ENCODE data around the gene ENPP3. TPM values are rescaled to one million over a fixed set of nuclear protein-coding genes. Genes with fewer than 3 reads are reported as not detected.
A peak's percentile ranks its signal among the peaks of the same experiment; 100 is the strongest.

Gene ENPP3
- total RNA-seq, result 16.3 and 18.7 TPM in 2 replicates

DNA sequence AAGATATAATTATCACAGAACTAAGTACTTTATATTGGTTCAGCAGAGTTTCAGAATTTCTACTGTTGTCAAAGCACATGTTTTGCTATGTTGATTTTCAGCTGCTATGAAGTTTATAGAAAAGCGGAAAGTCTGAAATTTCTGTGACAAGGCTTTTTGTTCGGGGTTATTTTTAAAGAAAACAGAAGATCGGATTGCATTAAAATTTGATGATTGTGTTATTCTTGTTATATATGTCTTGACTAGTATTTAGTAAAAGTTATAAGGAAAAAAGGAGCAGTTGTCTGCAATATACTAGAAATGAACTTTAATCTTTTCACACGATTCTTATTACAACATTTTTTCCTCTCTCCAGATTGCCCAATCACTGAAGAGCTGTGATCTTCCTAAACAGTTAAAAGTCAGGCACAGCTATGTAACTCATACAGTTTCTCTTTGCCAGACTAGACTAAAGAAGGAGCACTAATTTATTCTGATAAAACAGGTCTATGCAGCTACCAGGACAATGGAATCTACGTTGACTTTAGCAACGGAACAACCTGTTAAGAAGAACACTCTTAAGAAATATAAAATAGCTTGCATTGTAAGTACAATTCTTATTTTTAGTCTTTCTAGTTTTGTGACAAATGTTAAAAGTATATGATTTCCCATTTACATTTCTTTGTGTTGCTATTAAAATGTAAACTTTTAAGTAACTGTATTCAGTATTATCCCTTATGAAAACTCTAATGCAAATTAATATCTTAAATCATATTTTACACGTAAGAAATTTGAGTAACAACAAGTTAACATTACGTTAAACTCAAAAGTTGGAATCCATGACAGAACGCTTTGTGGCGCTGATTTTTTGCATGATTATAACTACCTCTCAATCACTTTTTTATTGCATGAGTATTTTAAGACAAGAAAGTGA lies at the start of gene ENPP3:
TSS of gene ENPP3 (plus strand) at position 423 of the 913 bp plus-strand sequence. CDS start at position 506, 83 bp downstream.
- Mint-ChIP-seq H3K4me3 (ENCODE audit: low read depth) (peak within 1 kb of the TSS; percentile 84), H3K36me3 (ENCODE audit: low read depth) (peaks cover 25% of the 10 kb centered on the region), H3K27me3 (ENCODE audit: low read depth) (no peaks in the 10 kb centered on the region), H3K4me1 (ENCODE audit: low read depth) (peaks cover 20% of the 10 kb centered on the region), H3K27ac (peak within 1 kb of the TSS; percentile 54), H3K9me3 (peaks cover 4% of the 10 kb centered on the region)
- DNase-seq (ENCODE audit: low spot score), result no peak
- intact Hi-C loops (cut with micrococcal nuclease), result no loop called here

DNA sequence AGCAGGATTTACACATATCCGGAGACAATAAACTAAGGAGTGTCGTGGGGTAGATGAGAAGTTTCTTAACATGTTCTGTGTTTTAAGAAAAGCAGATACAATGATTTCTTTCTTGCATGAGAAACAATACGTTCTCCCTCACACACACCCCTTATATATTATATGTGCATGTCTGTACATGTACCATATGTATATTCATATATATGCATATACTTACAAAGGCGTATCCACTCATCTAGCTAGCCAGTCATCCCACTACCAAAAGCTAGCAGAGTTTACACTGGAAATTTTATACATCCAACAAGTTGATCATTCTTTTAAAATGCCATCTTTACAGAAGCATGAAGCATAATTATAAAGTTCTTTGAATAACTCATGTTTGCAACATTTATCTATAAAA lies 49.2 kb upstream of the ENPP3 start:
- H3K9me3 Mint-ChIP-seq, result no peaks in the 10 kb centered on the region
- no peak for DNase-seq (ENCODE audit: low spot score)
- H3K4me3 Mint-ChIP-seq (ENCODE audit: low read depth), result no peak overlapping the region
- no peak overlapping the region for H3K27ac Mint-ChIP-seq
- H3K4me1 Mint-ChIP-seq (ENCODE audit: low read depth), result peaks cover 3% of the 10 kb centered on the region
- H3K27me3 Mint-ChIP-seq (ENCODE audit: low read depth), result no peaks in the 10 kb centered on the region
- peaks cover 57% of the 10 kb centered on the region for H3K36me3 Mint-ChIP-seq (ENCODE audit: low read depth)
- intact Hi-C loops (cut with micrococcal nuclease), result no loop called here

DNA sequence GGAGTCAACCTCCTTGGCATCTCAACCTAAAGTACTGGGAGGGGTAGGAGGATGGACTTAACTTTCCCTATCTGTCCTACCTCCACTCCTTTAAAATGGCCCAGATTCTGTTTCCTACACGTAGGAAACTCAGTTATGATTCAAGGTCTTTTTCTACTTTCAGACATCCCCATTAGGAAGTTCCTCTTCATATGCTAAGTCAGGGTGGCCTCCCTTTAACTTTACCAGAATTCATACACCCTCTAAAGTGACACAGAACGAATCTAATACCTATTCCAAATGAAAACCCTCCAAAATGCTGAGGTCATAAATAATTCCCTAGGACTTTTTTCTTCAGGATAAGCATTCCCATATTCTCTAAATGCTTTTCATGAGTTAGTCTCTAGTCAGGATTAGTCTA lies 48.5 kb upstream of the ENPP3 start:
- no peaks in the 10 kb centered on the region for H3K9me3 Mint-ChIP-seq
- H3K27me3 Mint-ChIP-seq (ENCODE audit: low read depth), result no peaks in the 10 kb centered on the region
- H3K4me3 Mint-ChIP-seq (ENCODE audit: low read depth), result no peak overlapping the region
- peaks cover 56% of the 10 kb centered on the region for H3K36me3 Mint-ChIP-seq (ENCODE audit: low read depth)
- DNase-seq (ENCODE audit: low spot score), result no peak
- intact Hi-C loops (cut with micrococcal nuclease), result no loop called here
- peaks cover 3% of the 10 kb centered on the region for H3K4me1 Mint-ChIP-seq (ENCODE audit: low read depth)
- peak overlapping the region; percentile 31 for H3K27ac Mint-ChIP-seq

DNA sequence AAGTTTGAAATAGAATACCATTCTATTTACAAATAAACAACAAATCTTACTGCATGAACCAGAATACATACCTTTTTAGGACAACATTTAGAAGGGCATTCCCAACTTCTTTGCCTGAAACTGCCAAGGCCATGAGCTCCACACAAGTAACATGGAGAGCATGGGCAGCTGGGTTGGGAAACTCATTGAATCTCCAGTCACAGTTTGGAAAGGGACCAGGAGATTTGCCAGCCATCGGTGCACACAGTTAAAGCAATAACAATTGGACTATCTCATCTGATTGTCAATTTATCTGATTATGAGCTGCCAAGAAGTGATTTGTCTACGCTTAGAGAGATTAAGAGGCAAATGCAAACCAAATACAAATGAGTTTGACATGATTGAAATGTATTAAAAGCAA lies 44.2 kb upstream of the ENPP3 start:
- Mint-ChIP-seq H3K27me3 (ENCODE audit: low read depth) (no peaks in the 10 kb centered on the region), H3K27ac (no peak overlapping the region), H3K4me3 (ENCODE audit: low read depth) (no peak overlapping the region), H3K4me1 (ENCODE audit: low read depth) (peaks cover 3% of the 10 kb centered on the region), H3K36me3 (ENCODE audit: low read depth) (peaks cover 70% of the 10 kb centered on the region), H3K9me3 (no peaks in the 10 kb centered on the region)
- DNase-seq (ENCODE audit: low spot score), result no peak
- intact Hi-C loops (cut with micrococcal nuclease), result no loop called here

DNA sequence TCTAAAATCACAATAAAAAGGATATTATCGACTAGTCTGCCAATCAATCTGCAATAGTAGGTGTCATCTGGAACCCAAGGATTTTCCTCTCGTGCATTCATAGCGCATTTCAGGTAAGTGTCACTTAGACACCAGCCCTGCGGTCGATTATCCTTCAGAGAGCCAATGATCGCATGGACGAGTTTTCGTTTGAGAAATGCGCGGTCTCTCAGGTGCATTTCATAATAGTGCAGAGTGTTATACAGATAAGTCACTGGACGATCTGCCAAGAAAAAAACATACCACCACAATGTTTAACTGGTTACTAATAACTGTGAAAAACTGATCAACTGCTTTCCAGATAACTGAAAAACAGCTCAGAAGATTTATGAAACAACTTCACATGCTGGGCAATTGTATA lies 43.0 kb upstream of the ENPP3 start:
- Mint-ChIP-seq H3K27ac (no peak overlapping the region), H3K27me3 (ENCODE audit: low read depth) (no peaks in the 10 kb centered on the region), H3K36me3 (ENCODE audit: low read depth) (peaks cover 71% of the 10 kb centered on the region), H3K9me3 (no peaks in the 10 kb centered on the region), H3K4me3 (ENCODE audit: low read depth) (no peak overlapping the region), H3K4me1 (ENCODE audit: low read depth) (peaks cover 3% of the 10 kb centered on the region)
- DNase-seq (ENCODE audit: low spot score), result no peak
- intact Hi-C loops (cut with micrococcal nuclease), result no loop called here

DNA sequence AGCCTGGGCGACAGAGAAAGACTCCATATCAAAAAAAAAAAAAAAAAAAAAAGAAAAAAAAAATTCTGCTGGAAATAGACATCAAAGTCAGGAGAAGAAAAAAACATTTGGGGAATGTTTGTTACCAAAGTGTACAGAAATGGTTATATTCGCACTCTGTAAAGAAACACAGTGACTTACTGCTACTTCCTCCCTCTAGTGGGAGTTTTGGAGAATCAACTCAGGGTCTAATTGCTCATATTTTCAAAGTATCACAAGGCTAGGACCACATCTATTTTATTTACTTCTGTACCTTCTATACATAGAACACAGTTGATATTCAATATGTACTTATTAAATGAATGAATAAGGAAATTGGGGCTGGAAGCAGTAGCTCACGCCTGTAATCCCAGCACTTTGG lies 39.7 kb upstream of the ENPP3 start:
- Mint-ChIP-seq H3K4me3 (ENCODE audit: low read depth) (no peak overlapping the region), H3K27me3 (ENCODE audit: low read depth) (no peaks in the 10 kb centered on the region), H3K27ac (no peak overlapping the region), H3K9me3 (no peaks in the 10 kb centered on the region), H3K36me3 (ENCODE audit: low read depth) (peaks cover 73% of the 10 kb centered on the region), H3K4me1 (ENCODE audit: low read depth) (no peaks in the 10 kb centered on the region)
- intact Hi-C loops (cut with micrococcal nuclease), result no loop called here
- no peak for DNase-seq (ENCODE audit: low spot score)

DNA sequence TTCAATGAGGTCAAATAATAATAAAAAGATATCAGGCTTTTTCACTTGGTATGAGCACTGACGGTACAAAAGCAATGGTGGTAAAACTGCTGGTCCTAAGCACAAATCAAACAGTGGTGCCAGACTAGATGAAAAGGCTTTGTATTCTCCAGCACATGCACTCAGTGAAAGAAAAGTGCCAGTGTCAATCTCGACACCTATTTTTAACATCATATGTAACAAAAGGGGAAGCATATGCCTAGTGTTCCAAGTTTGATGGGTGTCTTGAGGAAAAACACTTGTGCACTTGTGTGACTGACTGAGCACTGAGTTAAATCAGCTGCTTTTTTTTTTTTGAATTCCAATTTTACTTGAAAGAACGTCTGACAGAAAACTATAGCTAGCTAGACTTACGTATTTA lies 36.4 kb upstream of the ENPP3 start:
- intact Hi-C loops (cut with micrococcal nuclease), result no loop called here
- Mint-ChIP-seq H3K9me3 (no peaks in the 10 kb centered on the region), H3K4me3 (ENCODE audit: low read depth) (no peak overlapping the region), H3K27me3 (ENCODE audit: low read depth) (no peaks in the 10 kb centered on the region), H3K4me1 (ENCODE audit: low read depth) (no peaks in the 10 kb centered on the region), H3K36me3 (ENCODE audit: low read depth) (peaks cover 69% of the 10 kb centered on the region), H3K27ac (no peak overlapping the region)
- DNase-seq (ENCODE audit: low spot score), result no peak

DNA sequence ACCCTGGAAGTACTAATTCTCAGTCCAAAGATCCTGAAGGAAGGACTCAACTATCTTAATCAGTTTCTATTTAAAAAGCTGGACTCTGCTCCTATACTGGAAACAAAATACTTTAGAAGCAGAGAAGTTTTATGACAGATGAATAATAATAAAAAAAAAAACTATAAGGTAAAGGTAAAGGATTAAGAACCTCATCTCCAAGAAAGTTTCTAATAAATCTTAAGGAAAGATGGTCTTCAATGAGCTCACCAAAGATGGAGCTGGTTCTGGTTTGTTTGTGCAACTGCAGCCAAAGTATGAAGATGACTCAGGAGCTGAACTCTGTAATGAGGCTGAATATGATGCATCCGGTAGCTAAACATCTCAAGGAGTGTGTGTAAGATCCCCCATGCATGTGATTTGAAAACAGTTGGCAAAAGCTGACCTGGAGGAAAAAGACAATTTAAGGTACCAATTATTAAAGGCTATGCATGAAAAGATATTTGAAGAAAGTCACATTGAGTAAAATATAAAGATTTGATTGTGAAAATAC lies 34.3 kb upstream of the ENPP3 start:
- peaks cover 67% of the 10 kb centered on the region for H3K36me3 Mint-ChIP-seq (ENCODE audit: low read depth)
- DNase-seq (ENCODE audit: low spot score), result no peak
- H3K27me3 Mint-ChIP-seq (ENCODE audit: low read depth), result no peaks in the 10 kb centered on the region
- intact Hi-C loops (cut with micrococcal nuclease), result no loop called here
- H3K27ac Mint-ChIP-seq, result no peak overlapping the region
- no peaks in the 10 kb centered on the region for H3K4me1 Mint-ChIP-seq (ENCODE audit: low read depth)
- no peaks in the 10 kb centered on the region for H3K9me3 Mint-ChIP-seq
- no peak overlapping the region for H3K4me3 Mint-ChIP-seq (ENCODE audit: low read depth)

DNA sequence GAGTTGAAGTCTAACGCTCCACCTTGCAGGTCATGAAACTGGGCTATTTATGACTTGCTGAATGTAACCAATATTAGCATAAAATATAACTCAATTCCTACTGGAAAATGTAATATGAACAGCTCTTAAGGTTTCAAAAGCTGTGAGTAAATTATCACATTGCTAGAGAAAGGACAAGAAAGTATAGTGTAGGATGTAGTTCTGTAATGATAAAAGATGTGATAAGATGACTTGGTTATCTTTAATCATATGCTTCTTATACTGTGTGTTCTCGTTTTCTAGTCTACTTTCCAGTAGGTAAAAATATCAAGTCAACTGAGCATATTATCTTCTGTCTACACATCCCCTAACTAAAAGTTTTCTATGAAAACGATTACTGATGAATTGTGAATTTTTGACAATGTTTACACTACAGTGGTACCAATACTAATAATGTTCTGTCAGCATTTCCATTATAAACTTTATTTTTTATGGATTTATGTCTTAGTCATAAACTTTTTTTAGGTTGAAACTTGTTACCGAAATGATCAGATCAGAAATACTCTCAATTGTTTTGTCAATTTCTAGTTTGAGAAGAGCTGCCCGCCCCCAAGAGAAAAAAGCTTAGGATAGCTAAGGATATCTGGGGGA lies 23.7 kb upstream of the ENPP3 start:
- peaks cover 14% of the 10 kb centered on the region for H3K4me1 Mint-ChIP-seq (ENCODE audit: low read depth)
- H3K27ac Mint-ChIP-seq, result no peak overlapping the region
- no peak for DNase-seq (ENCODE audit: low spot score)
- no peaks in the 10 kb centered on the region for H3K27me3 Mint-ChIP-seq (ENCODE audit: low read depth)
- H3K4me3 Mint-ChIP-seq (ENCODE audit: low read depth), result no peak overlapping the region
- H3K36me3 Mint-ChIP-seq (ENCODE audit: low read depth), result peaks cover 66% of the 10 kb centered on the region
- no peaks in the 10 kb centered on the region for H3K9me3 Mint-ChIP-seq
- intact Hi-C loops (cut with micrococcal nuclease), result loop anchor here (1.0 kb wide), 1 partner anchor 15 kb away; the partner anchor contains the start of gene MED23

DNA sequence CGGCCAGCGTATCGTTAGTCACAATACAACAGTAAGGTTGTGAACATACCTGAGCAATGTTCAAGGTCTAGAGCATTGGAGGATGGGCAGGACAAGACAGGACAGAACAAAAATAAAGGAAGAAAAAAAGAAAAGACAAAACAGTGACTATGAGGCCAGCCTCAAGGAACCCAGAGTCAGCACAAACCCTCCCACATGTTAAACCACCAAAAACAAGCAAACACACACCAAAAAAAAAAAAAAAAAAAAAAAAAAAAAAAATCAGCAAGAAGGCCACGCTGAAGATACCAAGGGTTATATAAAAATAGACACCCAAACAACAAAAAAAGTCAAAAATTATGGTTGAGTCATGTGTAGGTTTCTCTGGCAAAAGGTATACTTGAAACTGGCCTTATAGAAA lies 21.8 kb upstream of the ENPP3 start:
- Mint-ChIP-seq H3K27ac (no peak overlapping the region), H3K27me3 (ENCODE audit: low read depth) (no peaks in the 10 kb centered on the region), H3K4me3 (ENCODE audit: low read depth) (no peak overlapping the region), H3K36me3 (ENCODE audit: low read depth) (peaks cover 65% of the 10 kb centered on the region), H3K4me1 (ENCODE audit: low read depth) (peaks cover 17% of the 10 kb centered on the region), H3K9me3 (no peaks in the 10 kb centered on the region)
- no peak for DNase-seq (ENCODE audit: low spot score)
- intact Hi-C loops (cut with micrococcal nuclease), result no loop called here

DNA sequence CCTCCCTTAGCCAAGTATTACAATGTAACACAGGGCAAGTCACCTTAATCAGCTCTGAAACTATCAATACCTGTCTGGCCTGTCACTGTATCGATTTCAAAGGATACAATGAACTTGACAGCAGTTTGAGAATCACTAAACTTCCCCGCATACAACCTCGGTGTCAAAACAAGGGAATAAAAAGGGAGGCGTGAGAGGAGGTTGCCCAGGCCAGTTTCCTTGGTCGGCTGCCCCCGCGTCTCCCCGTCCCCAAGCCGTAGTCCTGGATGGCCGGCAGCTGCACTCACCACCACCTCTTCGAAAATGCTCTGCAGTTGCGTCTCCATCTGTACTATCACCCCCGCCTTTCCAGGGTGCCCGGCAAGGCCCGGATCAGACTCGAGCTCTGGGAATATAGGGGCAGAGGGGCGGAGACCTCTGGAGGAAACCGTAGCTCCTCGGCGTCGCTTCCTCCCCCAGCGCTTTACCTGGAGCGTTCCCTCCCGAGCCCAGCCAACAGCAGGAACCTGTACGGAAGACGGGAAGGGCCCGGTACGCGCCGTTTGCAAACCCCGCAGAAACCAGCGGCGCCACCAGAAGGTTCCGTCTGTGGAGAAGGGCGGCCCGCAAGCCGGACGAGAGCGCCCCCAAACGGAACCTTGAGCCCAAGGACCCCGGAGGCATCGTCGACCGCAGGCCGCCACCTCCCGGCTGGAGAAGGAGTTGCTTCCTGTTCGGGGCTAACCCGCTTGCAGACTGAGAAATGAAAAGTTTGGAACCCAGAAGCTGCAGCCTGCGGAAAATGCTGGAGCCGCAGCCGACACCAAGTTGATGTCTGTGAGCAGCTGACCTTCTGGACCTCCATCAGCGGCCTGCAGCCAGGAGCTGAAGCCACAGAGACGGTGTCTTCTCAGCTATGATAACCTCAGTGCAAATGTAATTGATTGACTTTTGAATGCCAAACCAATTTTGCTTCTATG lies 9.1 kb upstream of the ENPP3 start, which contains the start of gene MED23:
TSS of gene MED23 (minus strand) at position 519 of the 959 bp plus-strand sequence. CDS start at position 326, 193 bp downstream.
- H3K4me1 Mint-ChIP-seq (ENCODE audit: low read depth), result peaks cover 21% of the 10 kb centered on the region
- no peaks in the 10 kb centered on the region for H3K9me3 Mint-ChIP-seq
- H3K27ac Mint-ChIP-seq, result peak within 1 kb of the TSS; percentile 90
- intact Hi-C loops (cut with micrococcal nuclease), result loop anchor here (1.0 to 5.0 kb wide), 8 partner anchors 15 to 1186 kb away; partner anchors contain the start of genes ENPP1 and RPS12
- H3K27me3 Mint-ChIP-seq (ENCODE audit: low read depth), result no peaks in the 10 kb centered on the region
- DNase-seq (ENCODE audit: low spot score), result peak; percentile 92
- H3K36me3 Mint-ChIP-seq (ENCODE audit: low read depth), result peaks cover 32% of the 10 kb centered on the region
- H3K4me3 Mint-ChIP-seq (ENCODE audit: low read depth), result peak within 1 kb of the TSS; percentile 97

DNA sequence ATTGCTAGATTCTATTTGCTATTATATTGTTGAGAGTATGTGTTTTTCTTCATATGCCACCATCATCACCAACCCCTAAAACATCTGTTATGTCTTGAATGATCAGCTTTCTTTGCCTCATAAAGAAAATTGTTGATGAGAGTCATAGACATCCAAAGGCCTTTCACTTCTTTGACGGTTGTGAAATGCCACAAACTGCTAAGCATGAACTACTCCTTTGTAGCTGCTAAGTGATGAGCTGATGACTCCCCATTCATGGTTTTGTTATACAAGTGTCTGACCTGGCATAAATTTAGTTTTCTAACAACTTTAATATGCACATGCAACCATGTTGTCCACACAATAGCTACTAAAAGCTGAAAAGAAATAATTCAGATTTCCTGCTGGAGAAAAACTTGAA lies 8.4 kb upstream of the ENPP3 start:
- no peak for DNase-seq (ENCODE audit: low spot score)
- peak overlapping the region; percentile 81 for H3K27ac Mint-ChIP-seq
- peak overlapping the region; percentile 97 for H3K4me3 Mint-ChIP-seq (ENCODE audit: low read depth)
- intact Hi-C loops (cut with micrococcal nuclease), result loop anchor here (1.0 to 5.0 kb wide), 10 partner anchors 12 to 1186 kb away; partner anchors contain the start of genes ENPP1 and RPS12
- peaks cover 21% of the 10 kb centered on the region for H3K4me1 Mint-ChIP-seq (ENCODE audit: low read depth)
- H3K36me3 Mint-ChIP-seq (ENCODE audit: low read depth), result peaks cover 26% of the 10 kb centered on the region
- no peaks in the 10 kb centered on the region for H3K27me3 Mint-ChIP-seq (ENCODE audit: low read depth)
- no peaks in the 10 kb centered on the region for H3K9me3 Mint-ChIP-seq

Measured in activated T-helper 2 cell treated with anti-CD3 and anti-CD28 coated beads, Interferon-gamma antibody, Interleukin-2, Interleukin-4, amounts not matched to agents 10 μg/mL and 5 μg/mL and 100 μg/mL, durations not matched to agents 14 hours and 24 hours and 36 hours (primary cell).